Activated T-cell treated with anti-CD3 and anti-CD28 coated beads, Interleukin-2, amount 50 U/mL, for 1 hour (primary cell): ENCODE data around the gene MANSC4.

ENCODE experiments used
- DNase-seq: peaks from one replicate; pipeline ENCODE4 v3.0.0-alpha.2; 2020

The MANSC4 gene

GRCh38 chr12:27797301-27798025 lies 17.4 kb upstream of the MANSC4 start:
- no peak for DNase-seq

GRCh38 chr12:27796128-27796527 lies 16.1 kb upstream of the MANSC4 start:
- no peak for DNase-seq

DNA sequence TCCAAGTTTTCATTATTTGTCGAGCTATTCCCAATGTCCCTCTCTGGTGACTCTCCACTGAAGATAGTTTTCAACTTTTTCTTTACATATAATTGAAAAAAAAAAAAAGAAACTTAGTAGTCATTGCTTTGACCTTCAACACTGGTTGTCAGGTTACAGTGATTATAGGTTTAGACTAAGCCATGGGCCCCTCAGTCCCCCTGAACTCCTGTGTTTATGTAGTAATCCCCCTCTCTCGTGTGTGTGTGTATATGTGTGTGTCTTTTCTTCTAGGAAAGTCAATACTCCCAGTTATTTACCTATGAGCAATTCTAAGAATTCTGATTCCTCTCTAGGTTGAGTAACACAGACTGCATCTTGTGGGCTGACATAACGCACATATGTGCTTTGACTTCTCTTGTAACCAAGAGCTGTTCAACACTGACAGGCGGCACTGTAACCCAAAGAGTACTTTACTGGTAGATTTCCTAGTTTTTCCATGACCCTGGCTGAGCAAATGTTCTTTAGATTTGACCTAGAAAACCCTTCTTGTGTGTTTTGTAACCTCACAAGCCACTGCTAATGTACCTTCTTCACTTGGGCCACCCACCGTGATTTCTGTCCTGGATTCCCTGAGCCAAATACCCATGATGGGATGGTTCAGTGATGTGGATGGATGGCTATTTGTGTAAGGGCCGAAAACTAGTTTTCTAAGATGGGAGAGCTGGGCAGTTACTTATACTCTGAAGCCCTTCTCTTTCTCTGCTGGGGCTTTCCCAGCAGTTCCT lies 15.0 kb upstream of the MANSC4 start:
- no peak for DNase-seq

DNA sequence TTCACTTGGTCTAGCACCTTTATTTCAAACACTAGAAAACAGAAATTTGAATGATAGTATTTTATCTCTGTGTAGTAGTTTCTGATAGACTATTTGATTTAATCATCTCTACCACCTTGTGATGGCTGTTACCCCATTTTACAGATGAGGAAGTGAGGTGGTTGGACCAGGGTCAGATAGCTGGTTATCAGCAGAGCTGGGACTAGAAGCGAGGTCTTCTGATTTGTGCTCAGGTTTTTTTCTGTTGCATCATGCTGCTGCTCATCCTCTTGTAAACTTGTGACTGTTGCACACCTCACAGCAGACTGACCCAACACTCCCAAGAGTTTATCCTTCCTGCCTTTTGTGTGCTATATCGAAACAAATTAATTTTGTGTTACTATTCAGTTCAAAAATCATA lies 10.1 kb upstream of the MANSC4 start:
- no peak for DNase-seq

- no peak for DNase-seq
Observed at GRCh38 chr12:27787559-27787958, 7.5 kb upstream of the MANSC4 start.

- no peak for DNase-seq
Observed at GRCh38 chr12:27785882-27786570, 6.0 kb upstream of the MANSC4 start.

DNA sequence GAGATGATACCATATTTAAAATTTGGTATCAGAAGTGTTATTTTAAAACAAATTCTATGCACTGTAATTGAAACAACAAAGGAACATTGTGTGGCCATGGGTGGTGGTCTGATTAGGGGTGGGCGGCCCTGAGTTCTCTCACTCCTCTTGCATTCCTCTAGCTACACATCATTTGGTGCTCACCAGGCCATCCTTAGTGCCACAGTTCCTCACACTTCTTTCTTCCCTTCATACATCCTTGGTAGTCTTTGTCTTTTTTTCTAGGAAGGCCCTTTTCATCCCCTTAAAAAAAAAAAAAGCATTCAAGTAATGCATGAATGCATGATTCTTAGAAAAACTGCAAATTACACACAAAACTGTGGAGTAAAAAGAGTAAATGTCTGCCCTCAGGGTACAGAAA lies 2.4 kb upstream of the MANSC4 start:
- DNase-seq: no peak

- no peak for DNase-seq
Observed at GRCh38 chr12:27781680-27782079, 1.6 kb upstream of the MANSC4 start.

DNA sequence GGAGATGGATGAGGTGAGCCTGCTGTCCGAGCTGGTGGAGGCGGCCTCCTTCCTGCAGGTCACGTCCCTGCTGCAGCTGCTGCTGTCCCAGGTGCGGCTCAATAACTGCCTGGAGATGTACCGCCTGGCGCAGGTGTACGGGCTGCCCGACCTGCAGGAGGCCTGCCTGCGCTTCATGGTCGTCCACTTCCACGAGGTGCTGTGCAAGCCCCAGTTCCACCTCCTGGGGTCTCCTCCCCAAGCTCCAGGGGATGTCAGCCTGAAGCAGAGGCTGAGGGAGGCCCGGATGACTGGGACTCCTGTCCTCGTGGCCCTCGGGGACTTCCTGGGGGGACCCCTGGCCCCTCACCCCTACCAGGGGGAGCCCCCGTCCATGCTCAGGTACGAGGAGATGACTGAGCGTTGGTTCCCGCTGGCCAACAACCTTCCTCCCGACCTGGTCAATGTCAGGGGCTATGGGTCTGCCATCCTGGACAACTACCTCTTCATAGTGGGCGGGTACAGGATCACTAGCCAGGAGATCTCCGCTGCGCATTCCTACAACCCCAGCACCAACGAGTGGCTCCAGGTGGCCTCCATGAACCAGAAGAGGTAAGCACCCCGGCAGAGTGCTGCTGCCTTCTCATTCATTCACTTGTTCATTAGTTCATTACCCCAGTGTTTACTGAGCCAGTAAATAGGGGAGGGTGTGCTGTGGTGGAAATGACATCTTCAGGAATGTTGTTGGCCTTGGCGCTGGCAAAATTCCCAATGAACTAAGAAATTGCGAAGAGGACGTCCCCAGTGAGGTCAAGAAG lies 774 bp upstream of the MANSC4 start:
- DNase-seq: no peak

- DNase-seq: no peak
Observed at GRCh38 chr12:27779416-27779919, 568 bp downstream of the MANSC4 start.

DNA sequence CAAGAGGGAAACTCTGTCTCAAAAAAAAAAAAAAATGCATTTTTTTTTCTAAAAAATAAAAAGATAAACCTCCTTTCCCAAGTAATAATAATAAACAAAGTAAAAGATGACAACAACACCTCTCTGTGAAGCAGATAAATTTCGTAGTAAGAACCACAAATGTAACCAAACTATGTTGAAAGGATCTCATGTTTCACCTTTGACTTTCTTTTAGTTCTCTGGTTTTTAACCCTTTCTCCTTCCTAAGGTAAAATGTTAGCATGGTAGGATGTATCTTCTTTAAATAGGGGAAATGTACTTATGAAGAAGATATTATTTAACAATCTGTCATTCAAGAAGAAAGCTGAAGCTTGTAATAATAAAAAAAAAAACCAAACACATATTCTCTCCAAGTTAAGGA lies 1.8 kb downstream of the MANSC4 start:
- DNase-seq: no peak

DNA sequence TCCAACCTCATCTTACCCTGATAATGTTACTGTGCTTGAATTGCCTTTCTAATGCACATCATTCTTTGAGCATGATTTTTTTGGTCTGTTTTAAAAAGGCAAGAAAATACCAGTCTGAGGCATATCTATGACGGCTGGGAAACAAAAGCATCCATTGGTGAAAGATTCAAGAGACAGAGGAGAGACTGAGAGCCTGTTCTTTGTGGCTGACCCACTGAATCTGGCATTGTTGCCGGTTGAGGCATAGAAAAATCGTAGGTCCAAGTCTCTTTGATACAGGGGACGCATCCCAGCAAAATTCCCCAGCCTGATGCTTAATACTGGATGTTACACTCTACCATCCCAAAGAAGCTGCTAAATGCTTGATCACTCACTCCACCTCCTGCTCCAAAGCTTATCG lies 2.9 kb downstream of the MANSC4 start:
- DNase-seq: no peak

- DNase-seq: no peak
Observed at GRCh38 chr12:27772328-27773049, 7.5 kb downstream of the MANSC4 start.

DNA sequence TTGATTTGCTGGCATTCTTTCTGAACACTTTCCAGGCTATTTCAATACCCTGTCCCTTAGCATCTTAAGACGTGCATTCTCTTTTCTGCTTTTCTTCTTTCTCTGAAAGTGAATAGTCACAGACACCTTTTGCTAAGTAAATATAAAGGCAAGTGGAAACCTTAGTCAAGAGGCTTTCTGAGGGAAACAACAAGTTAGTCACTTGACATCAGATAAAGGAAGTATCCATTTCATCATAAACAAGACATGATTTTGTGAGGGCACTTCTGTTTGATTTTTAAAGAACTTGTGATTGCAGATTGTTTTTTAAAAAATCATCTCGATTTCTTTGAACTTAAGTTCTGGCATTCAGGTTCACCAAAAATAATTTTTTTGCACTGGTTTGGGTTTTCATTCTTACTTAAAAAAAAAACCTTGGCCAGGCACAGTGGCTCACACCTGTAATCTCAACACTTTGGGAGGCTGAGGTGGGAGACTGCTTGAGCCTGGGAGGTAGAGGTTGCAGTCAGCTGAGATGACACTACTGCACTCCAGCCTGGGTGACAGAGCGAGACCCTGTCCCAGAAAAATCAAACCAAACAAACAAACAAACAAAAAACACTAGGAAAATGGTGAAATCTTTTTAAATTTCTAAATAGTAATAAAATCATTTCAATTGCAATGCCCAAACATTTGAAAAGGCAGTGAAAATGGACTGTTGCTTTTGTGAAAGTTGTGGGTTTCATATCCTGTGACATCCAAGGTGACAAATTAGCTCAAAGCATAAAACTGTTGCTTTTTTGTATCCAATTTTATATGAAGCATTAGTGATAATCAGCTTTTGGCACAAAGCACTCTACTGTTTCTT lies 8.3 kb downstream of the MANSC4 start:
- DNase-seq: no peak

DNA sequence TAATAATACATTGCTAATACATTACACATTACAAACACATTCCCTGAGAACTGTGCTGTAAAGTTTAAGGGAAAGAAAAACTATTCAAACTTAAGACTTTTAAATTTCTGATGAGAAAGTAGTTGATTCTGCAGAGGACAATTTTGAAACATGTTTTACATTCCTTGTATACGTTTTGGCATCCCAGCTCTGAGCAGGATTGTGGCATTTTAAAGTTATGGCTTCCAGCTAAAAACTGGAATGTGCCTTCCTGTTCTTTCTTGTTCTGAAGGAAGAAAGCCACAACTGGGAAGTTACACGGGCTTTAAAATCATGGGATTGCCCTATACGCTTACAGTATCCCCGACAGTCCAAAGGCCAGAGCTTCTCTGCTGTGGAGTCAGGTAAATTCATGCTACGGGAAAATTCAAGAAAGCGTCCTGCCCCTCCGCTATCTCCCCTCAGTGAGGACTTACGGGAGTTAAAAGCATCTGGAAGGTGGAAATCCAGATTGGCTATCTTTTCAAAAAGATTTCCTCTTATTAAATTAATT lies 10.8 kb downstream of the MANSC4 start:
- DNase-seq: no peak

GRCh38 chr12:27766587-27766986 lies 13.4 kb downstream of the MANSC4 start:
- DNase-seq: no peak

- no peak for DNase-seq
Observed at GRCh38 chr12:27762757-27763156, 17.3 kb downstream of the MANSC4 start.

GRCh38 chr12:27756670-27757195 lies 23.3 kb downstream of the MANSC4 start:
- no peak for DNase-seq

DNA sequence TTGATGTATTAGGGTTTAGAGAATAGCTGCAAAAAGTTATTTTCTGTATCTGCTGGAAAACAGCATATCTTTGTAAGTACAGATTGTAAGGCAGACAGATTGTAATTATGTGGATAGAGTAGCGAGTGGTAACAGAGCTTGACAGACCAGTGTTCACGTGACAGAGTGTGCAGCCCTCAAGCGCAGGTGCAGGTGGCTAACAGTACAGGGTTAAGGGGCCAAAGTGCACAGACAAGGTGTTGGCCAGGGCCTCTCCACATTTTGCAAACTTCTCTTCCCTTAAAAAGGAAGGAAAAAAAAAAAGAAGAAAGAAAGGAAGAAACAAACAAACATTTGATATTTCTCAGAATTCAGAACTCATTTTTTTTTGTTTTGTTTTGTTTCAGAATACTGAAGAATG lies 25.2 kb downstream of the MANSC4 start:
- DNase-seq: no peak

DNA sequence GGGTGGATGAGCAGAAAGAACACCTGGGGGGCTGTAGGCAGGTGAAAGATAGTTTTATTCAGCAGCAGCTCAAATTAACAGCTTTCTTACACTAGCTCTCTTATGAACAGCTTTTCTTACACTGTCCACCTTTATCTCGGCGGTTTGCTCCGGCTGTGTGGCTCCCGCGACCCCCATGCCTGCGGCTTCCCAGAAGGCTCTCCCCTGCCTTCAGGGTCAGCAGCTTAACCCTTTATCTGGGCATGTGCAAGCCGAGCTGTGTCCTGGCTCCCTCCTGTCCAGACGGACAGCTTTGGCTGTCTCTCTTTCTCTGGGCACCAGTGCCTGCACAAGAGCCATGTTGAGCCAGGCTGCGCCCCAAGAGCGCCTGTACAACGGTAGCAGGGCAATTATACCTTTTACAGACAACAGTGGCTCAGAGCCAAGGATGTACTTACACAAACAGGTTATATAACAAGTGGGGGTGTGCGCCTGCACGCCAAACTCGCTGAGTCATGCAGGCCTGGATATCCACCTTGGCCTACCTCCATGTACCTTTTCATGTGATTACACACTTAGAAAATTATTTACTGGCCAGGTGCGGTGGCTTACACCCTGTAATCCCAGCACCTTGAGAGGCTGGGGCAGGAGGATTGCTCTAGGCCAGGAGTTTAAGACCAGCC lies 28.5 kb downstream of the MANSC4 start:
- DNase-seq: no peak
